Measurements from ENCODE around the gene ZNF615. TPM values are rescaled to one million over a fixed set of nuclear protein-coding genes. Genes with fewer than 3 reads are reported as not detected.

The ZNF615 gene
- total RNA-seq, 1 experiment from 2014 or later, result 11.3 TPM

DNA sequence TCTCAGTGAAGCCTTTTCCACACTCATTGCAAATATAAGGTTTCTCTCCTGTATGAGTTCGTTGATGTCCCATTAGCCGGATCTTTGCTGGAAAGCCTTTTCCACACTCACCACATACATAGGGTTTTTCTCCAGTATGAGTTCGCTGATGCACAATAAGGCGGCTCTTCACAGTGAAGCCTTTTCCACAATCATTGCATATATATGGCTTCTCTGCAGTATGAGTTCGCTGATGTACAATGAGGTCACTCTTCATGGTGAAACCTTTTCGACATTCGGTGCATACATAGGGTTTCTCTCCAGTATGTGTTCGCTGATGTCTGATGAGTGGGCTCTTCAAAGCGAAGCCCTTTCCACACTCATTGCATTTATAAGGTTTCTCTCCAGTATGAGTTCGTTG is 14.6 kb downstream of the ZNF615 start:
- H3K79me1 ChIP-seq (ENCODE audit: insufficient read depth, low read depth, low read length, poor library complexity, severe bottlenecking), result no peaks in the 10 kb centered on the region
- H3K18ac ChIP-seq (ENCODE audit: insufficient read length, low read depth, low read length), result no peak overlapping the region
- H4K91ac ChIP-seq (ENCODE audit: insufficient read length, low read depth, low read length), result no peak overlapping the region
- H3K56ac ChIP-seq (ENCODE audit: insufficient read length, low read depth, low read length), result no peak overlapping the region
- peaks cover 63% of the 10 kb centered on the region for H3K9me3 ChIP-seq (ENCODE audit: control insufficient read depth, low read depth, low read length)
- H3K27me3 ChIP-seq (ENCODE audit: insufficient read depth, low read length), result no peaks in the 10 kb centered on the region
- no peak overlapping the region for H2BK20ac ChIP-seq (ENCODE audit: low read depth, low read length, poor library complexity, severe bottlenecking)
- H3K4me1 ChIP-seq (ENCODE audit: insufficient read depth, low read length), result no peaks in the 10 kb centered on the region
- H2BK5ac ChIP-seq (ENCODE audit: insufficient read length, low read length), result no peak overlapping the region
- H3K27me3 Mint-ChIP-seq (ENCODE audit: low read depth), result no peaks in the 10 kb centered on the region; the same call in 1 of the 2 replicates
- H3T11ph ChIP-seq (ENCODE audit: low read length), result no peak overlapping the region
- TF ChIP-seq CTCF (conservative IDR thresholded peaks at IDR 0.05), result no peak
- no peak overlapping the region for H4K5ac ChIP-seq (ENCODE audit: insufficient read length, low read depth, low read length)
- H3K23me2 ChIP-seq (ENCODE audit: insufficient read length, low read depth, low read length, poor library complexity, severe bottlenecking), result no peaks in the 10 kb centered on the region
- DNase-seq, result no peak
- no CpG with 5 or more reads among the region's 10 CpGs for WGBS (ENCODE audit: extremely low coverage, insufficient read length, low lambda C conversion rate)
- no peaks in the 10 kb centered on the region for H4K20me1 ChIP-seq (ENCODE audit: control insufficient read depth, insufficient read depth, insufficient read length)
- no peak overlapping the region for H2AK5ac ChIP-seq (ENCODE audit: insufficient read length, low read length)
- H3K14ac ChIP-seq (ENCODE audit: insufficient read depth, low read length), result no peak overlapping the region
- no peak overlapping the region for H3K9ac ChIP-seq (ENCODE audit: extremely low read depth, insufficient read length, low read length)
- no peaks in the 10 kb centered on the region for H3K4me1 Mint-ChIP-seq
- H4K8ac ChIP-seq (replicated peaks; ENCODE audit: insufficient read length, low read depth, low read length), result no peak overlapping the region
- no peak overlapping the region for H2AFZ ChIP-seq (ENCODE audit: low read length)
- no peak overlapping the region for H2BK12ac ChIP-seq (ENCODE audit: insufficient read length, low read depth, low read length)
- no peak overlapping the region for H3K4me2 ChIP-seq (ENCODE audit: insufficient read depth, insufficient read length, low read length)
- H3K79me2 ChIP-seq (ENCODE audit: insufficient read depth, low read length), result no peaks in the 10 kb centered on the region
- H3K27ac Mint-ChIP-seq, result no peak overlapping the region
- H3K27ac ChIP-seq (ENCODE audit: insufficient read length, low read depth, low read length), result no peak overlapping the region
- peaks cover 70 to 82% (median 78%) of the 10 kb centered on the region in 3 experiments for H3K36me3 Mint-ChIP-seq (ENCODE audit: insufficient read depth in 1 of 3, low read depth in 3 of 3)
- no peak overlapping the region for H3K4ac ChIP-seq (ENCODE audit: low read depth, low read length)
- no peak overlapping the region for H3K23ac ChIP-seq (ENCODE audit: insufficient read length, low read depth, low read length)
- H3K9me3 Mint-ChIP-seq, result peaks cover 91 to 92% of the 10 kb centered on the region in 2 experiments
- H2BK15ac ChIP-seq (ENCODE audit: low read depth, low read length), result no peak overlapping the region
- H2BK120ac ChIP-seq (ENCODE audit: low read depth, low read length, poor library complexity, severe bottlenecking), result no peak overlapping the region
- no peak overlapping the region for H3K4me3 Mint-ChIP-seq

Measured in H9 (cell line).